ENCODE measurements around the gene RNU6-9.

GRCh38 chr19:861756-862580, 31.3 kb upstream of the RNU6-9 start:
- no peak for TF ChIP-seq CTCF (IDR thresholded peaks at IDR 0.05)
- no peak for TF ChIP-seq POLR2A (IDR thresholded peaks at IDR 0.05)

All from heart left ventricle (tissue), 13 donors.